ENCODE data around the gene TRIM8.

TRIM8 gene

DNA sequence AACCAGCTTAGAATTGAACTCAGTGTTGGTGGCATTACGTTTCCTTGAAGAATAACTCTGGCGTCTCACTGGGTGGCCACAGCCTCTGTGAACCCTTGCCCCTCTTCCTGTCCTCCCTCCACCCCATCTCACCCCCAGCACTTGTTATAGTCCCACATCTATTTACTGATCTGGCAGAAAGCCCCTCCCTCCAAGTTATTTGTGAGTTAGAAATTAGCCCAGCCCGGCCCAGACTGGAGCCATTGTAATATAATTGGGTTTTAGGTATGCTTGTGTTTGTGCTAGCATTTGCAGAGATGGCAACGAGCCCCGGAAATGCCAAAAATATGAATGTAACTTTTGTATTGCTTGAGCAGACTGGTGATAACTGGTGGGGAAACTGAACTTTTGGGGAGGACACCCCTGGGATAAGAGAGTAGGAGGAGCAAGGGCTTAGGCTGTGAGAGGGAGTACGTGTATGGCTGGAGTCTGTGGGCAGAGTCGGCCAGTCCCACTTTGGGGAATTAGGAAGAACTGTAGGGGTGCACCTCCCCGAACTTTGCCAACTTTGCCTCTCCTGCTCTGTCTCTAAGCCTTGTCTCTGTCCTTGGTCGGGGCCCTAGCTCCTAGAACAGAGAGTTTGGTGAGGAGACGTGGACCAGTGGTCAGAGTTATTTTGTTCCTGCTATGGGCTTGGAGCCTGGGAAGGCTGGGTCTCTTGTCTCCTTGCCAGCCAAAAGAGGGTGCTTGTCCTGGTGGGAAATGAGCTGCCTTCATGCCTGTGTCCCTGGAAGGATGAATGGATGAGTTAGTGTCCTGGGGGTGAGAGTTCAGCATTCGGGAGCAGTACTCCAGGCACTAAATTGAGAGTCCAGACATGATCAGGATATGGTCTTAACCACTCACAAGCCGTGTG, 19.3 kb upstream of the TRIM8 start:
- no peaks in the 10 kb centered on the region for H3K9me3 ChIP-seq (ENCODE audit: control extremely low read depth in 1 of 5, control insufficient read depth in 4 of 5, insufficient read depth in 2 of 5, low read depth in 1 of 5, low read length in 4 of 5)
- peaks cover 0 to 66% (median 18%) of the 10 kb centered on the region in 4 experiments for H3K4me1 ChIP-seq (ENCODE audit: control extremely low read depth in 1 of 4, control insufficient read depth in 4 of 4, insufficient read depth in 4 of 4, low read length in 3 of 4)
- no peak overlapping the region for H3K4me3 ChIP-seq (ENCODE audit: control insufficient read depth in 1 of 7, extremely low read depth in 1 of 7, insufficient read depth in 4 of 7, low read depth in 2 of 7, low read length in 6 of 7)
- POLR2A ChIA-PET, result no interaction called here
- H3K27ac ChIP-seq (ENCODE audit: insufficient read depth in 1 of 2, low read depth in 1 of 2, low read length in 2 of 2, poor library complexity in 1 of 2, severe bottlenecking in 2 of 2), result no peak overlapping the region
- no peaks in the 10 kb centered on the region for H3K27me3 ChIP-seq (replicated peaks in 2 of 5; ENCODE audit: control insufficient read depth in 4 of 5, insufficient read depth in 5 of 5, low read length in 4 of 5)
- 91% methylated on average over 10 of the region's 12 CpGs for WGBS (ENCODE audit: insufficient coverage)
- H3K36me3 ChIP-seq (ENCODE audit: control insufficient read depth in 4 of 4, insufficient read depth in 4 of 4, low read length in 3 of 4), result peaks cover 0 to 18% (median 4%) of the 10 kb centered on the region in 4 experiments
- CTCF ChIA-PET, result interaction anchor here (1.2 to 5.2 kb wide), 5 partner anchors 8 to 46 kb away, joined by 3 to 34 read pairs (median 3); no protein-coding TSS in a partner anchor
- no peak for DNase-seq

DNA sequence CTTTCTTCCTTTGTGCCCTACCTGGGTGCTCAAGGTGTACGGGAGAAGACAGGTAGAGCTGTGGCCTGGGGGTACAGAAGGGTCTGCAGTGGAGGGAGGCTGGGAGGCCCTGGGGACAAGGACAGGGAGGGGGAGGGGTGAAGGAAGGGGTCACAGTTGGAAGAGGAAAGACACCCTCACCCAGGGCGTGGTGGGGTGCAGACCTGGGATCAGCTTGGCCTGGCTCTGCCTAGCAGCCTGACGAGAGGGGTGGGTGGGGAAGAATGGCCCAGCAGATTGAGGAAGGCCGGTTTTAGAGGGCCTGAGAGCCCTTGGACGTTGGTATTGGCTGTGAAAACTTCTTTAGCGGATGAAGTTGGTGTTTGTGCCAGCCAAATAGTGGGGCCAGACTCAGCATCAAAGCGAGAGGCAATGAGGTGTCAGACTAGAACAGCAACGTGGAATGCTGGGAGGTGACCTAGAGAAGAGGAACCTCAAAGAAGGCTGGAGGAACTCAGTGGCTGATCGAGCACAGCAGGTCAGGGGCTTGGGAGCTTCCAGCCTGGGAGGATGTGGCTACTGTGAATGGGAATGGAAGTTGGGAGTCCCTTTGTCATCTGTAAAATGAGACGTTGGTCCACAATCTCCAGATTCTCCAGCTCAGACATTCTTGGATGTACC, 18.1 kb upstream of the TRIM8 start:
- Histone ChIP-seq H3K9me3 (ENCODE audit: control extremely low read depth in 1 of 5, control insufficient read depth in 4 of 5, insufficient read depth in 2 of 5, low read depth in 1 of 5, low read length in 4 of 5) (no peaks in the 10 kb centered on the region), H3K4me3 (ENCODE audit: control insufficient read depth in 1 of 7, extremely low read depth in 1 of 7, insufficient read depth in 4 of 7, low read depth in 2 of 7, low read length in 6 of 7) (no peak overlapping the region), H3K4me1 (ENCODE audit: control extremely low read depth in 1 of 4, control insufficient read depth in 4 of 4, insufficient read depth in 4 of 4, low read length in 3 of 4) (peaks cover 0 to 73% (median 9%) of the 10 kb centered on the region in 4 experiments), H3K36me3 (ENCODE audit: control insufficient read depth in 4 of 4, insufficient read depth in 4 of 4, low read length in 3 of 4) (peaks cover 0 to 26% (median 7%) of the 10 kb centered on the region in 4 experiments), H3K27me3 (replicated peaks in 2 of 5; ENCODE audit: control insufficient read depth in 4 of 5, insufficient read depth in 5 of 5, low read length in 4 of 5) (no peaks in the 10 kb centered on the region), H3K27ac (ENCODE audit: insufficient read depth in 1 of 2, low read depth in 1 of 2, low read length in 2 of 2, poor library complexity in 1 of 2, severe bottlenecking in 2 of 2) (no peak overlapping the region)
- ChIA-PET POLR2A (interaction anchor here (0.6 kb wide), 1 partner anchor 370 kb away, joined by 4 read pairs; no protein-coding TSS in a partner anchor), CTCF (interaction anchor here (0.9 to 5.2 kb wide), 6 partner anchors 8 to 30 kb away, joined by 3 to 34 read pairs (median 3); partner anchors contain the start of gene TRIM8)
- no peak for DNase-seq
- 88% methylated on average over 7 of the region's 10 CpGs for WGBS (ENCODE audit: insufficient coverage)

DNA sequence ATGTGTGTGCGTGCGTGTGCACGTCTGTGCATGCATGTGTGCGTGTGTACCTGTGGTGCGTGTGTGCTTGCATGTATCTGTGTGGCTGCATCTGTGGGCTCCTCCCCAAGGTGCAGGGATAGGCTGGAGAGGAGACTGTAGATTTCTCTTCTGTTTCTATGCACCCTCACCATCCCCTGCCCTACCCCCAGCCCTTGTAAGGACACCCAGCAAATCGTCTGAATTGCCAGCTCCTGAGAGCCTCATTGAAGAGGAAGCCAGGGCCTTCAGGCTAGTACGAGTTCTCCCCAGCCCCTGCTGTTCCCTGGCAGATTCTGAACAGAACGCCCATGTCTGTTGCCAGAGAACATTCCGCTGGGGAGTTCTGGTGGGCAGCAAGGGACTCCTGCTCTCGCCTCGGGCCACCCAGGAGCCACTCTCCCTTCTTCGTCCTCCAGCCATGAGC, 17.0 kb upstream of the TRIM8 start:
- 91% methylated on average over 9 of the region's 12 CpGs for WGBS (ENCODE audit: insufficient coverage)
- POLR2A ChIA-PET, result no interaction called here
- H3K4me1 ChIP-seq (ENCODE audit: control extremely low read depth in 1 of 4, control insufficient read depth in 4 of 4, insufficient read depth in 4 of 4, low read length in 3 of 4), result peaks cover 0 to 74% (median 9%) of the 10 kb centered on the region in 4 experiments

DNA sequence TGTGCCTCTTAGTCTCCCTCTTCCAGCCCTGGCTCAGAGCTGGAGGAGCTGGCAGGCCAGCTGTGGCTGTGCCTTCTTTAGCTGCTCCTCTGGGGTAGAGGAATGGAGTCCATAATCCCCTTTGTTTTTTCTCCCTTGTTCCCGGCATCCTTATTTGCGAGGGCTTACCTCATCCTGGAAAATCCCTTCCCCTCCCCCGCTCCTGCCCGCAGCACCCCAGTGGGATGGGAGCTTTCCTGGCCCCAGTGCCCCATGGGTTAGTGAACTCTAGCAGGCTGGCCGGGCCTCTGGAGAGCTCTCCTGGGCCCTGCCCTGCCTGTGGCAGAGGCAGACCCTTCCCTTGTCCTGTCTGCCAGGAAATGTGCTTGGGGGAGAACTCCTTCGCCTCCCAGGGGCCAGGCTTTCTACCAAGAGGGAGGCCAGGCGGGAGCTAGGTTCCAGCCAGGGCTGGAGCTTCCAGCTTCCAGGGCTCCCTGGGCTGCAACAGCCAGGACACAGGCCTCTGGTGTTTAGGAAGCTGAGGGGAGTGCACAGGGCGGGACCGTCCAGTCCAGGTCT, 16.5 kb upstream of the TRIM8 start:
- Histone ChIP-seq H3K4me1 (ENCODE audit: control extremely low read depth in 1 of 4, control insufficient read depth in 4 of 4, insufficient read depth in 4 of 4, low read length in 3 of 4) (peaks cover 2 to 79% (median 14%) of the 10 kb centered on the region in 4 experiments), H3K36me3 (ENCODE audit: control insufficient read depth in 4 of 4, insufficient read depth in 4 of 4, low read length in 3 of 4) (peaks cover 0 to 32% (median 11%) of the 10 kb centered on the region in 4 experiments), H3K4me3 (ENCODE audit: control insufficient read depth in 1 of 7, extremely low read depth in 1 of 7, insufficient read depth in 4 of 7, low read depth in 2 of 7, low read length in 6 of 7) (no peak overlapping the region), H3K27ac (ENCODE audit: insufficient read depth in 1 of 2, low read depth in 1 of 2, low read length in 2 of 2, poor library complexity in 1 of 2, severe bottlenecking in 2 of 2) (no peak overlapping the region), H3K9me3 (ENCODE audit: control extremely low read depth in 1 of 5, control insufficient read depth in 4 of 5, insufficient read depth in 2 of 5, low read depth in 1 of 5, low read length in 4 of 5) (no peaks in the 10 kb centered on the region), H3K27me3 (replicated peaks in 2 of 5; ENCODE audit: control insufficient read depth in 4 of 5, insufficient read depth in 5 of 5, low read length in 4 of 5) (no peaks in the 10 kb centered on the region)
- CTCF ChIA-PET, result interaction anchor here (0.7 to 5.2 kb wide), 8 partner anchors 9 to 122 kb away, joined by 3 to 34 read pairs (median 4); partner anchors contain the start of gene TRIM8
- POLR2A ChIA-PET, result no interaction called here
- 100% methylated on average over 7 of the region's 9 CpGs for WGBS (ENCODE audit: insufficient coverage)
- DNase-seq, result no peak

More for the DNA sequence above, 17.0 kb upstream of the TRIM8 start:
- DNase-seq, result no peak
- Histone ChIP-seq H3K4me3 (ENCODE audit: control insufficient read depth in 1 of 7, extremely low read depth in 1 of 7, insufficient read depth in 4 of 7, low read depth in 2 of 7, low read length in 6 of 7) (no peak overlapping the region), H3K27ac (ENCODE audit: insufficient read depth in 1 of 2, low read depth in 1 of 2, low read length in 2 of 2, poor library complexity in 1 of 2, severe bottlenecking in 2 of 2) (no peak overlapping the region), H3K9me3 (ENCODE audit: control extremely low read depth in 1 of 5, control insufficient read depth in 4 of 5, insufficient read depth in 2 of 5, low read depth in 1 of 5, low read length in 4 of 5) (no peaks in the 10 kb centered on the region), H3K36me3 (ENCODE audit: control insufficient read depth in 4 of 4, insufficient read depth in 4 of 4, low read length in 3 of 4) (peaks cover 0 to 32% (median 11%) of the 10 kb centered on the region in 4 experiments), H3K27me3 (replicated peaks in 2 of 5; ENCODE audit: control insufficient read depth in 4 of 5, insufficient read depth in 5 of 5, low read length in 4 of 5) (no peaks in the 10 kb centered on the region)
- CTCF ChIA-PET, result interaction anchor here (0.9 to 5.2 kb wide), 6 partner anchors 9 to 32 kb away, joined by 3 to 34 read pairs (median 4); partner anchors contain the start of gene TRIM8

DNA sequence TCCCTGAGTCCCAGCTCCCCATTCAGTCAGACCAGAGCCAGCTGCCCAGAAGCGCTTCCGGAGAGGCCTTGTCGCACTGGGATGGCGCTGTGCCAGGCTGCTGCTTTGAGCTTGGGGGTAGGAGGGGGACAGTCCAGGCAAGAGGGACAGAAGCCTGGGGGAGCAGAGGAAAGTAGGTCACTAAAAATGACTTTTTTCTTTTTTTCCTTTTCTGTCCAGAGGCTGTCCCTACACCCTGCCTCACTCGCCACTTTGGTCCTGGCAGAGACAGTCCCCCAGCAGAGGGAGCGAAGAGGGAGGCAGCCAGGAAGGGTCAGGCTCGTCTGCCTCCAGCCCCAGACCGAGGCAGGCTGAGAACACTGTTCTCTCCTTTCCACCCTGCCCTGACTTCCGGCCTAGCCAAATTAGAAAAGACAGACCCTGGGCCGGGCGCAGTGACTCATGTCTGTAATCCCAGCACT, 15.8 kb upstream of the TRIM8 start:
- Histone ChIP-seq H3K4me3 (ENCODE audit: control insufficient read depth in 1 of 7, extremely low read depth in 1 of 7, insufficient read depth in 4 of 7, low read depth in 2 of 7, low read length in 6 of 7) (no peak overlapping the region), H3K27me3 (replicated peaks in 2 of 5; ENCODE audit: control insufficient read depth in 4 of 5, insufficient read depth in 5 of 5, low read length in 4 of 5) (no peaks in the 10 kb centered on the region), H3K27ac (ENCODE audit: insufficient read depth in 1 of 2, low read depth in 1 of 2, low read length in 2 of 2, poor library complexity in 1 of 2, severe bottlenecking in 2 of 2) (no peak overlapping the region), H3K4me1 (ENCODE audit: control extremely low read depth in 1 of 4, control insufficient read depth in 4 of 4, insufficient read depth in 4 of 4, low read length in 3 of 4) (peaks cover 6 to 81% (median 21%) of the 10 kb centered on the region in 4 experiments), H3K9me3 (ENCODE audit: control extremely low read depth in 1 of 5, control insufficient read depth in 4 of 5, insufficient read depth in 2 of 5, low read depth in 1 of 5, low read length in 4 of 5) (no peaks in the 10 kb centered on the region), H3K36me3 (ENCODE audit: control insufficient read depth in 4 of 4, insufficient read depth in 4 of 4, low read length in 3 of 4) (peaks cover 0 to 32% (median 11%) of the 10 kb centered on the region in 4 experiments)
- ChIA-PET CTCF (interaction anchor here (0.7 to 5.7 kb wide), 7 partner anchors 9 to 123 kb away, joined by 3 to 56 read pairs (median 4); no protein-coding TSS in a partner anchor), POLR2A (no interaction called here)
- WGBS (ENCODE audit: insufficient coverage), result 89% methylated on average over 10 of the region's 11 CpGs
- DNase-seq, result no peak

DNA sequence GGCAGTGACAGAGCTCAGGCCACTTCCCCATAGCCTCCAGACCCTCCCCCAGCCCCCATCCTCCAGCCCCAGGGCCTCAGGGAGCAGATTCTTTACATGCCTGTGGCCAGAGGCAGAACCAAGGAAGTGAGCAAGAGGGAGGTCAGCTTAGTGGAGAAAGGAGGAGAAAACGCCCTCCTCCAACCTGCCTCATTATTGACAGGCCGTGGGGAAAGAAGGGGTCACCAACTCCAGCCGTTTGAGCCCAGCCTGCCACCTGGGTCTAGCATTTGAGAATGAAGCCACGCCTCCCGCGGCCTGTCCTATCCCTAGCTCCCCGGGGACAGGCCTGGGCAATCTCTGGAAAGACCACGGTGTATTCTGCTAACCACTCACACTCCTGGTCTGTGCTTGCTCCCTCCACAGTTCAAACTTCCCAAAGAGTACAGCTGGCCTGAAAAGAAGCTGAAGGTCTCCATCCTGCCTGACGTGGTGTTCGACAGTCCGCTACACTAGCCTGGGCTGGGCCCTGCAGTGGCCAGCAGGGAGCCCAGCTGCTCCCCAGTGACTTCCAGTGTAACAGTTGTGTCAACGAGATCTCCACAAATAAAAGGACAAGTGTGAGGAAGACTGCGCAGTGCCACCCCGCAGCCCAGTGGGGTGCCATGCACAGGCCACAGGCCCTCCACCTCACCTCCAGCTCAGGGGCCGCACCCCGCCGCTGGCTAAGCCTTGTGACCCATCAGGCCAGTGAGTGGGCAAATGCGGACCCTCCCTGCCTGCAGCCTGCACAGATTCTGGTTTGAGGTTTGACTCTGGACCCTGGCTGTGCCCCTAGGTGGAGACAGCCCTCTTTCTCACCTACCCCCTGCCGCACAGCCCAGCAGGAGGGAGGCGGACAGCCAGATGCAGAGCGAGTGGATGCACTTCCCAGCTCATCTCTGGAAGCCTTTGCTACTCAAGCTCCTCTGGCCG, 14.3 kb upstream of the TRIM8 start:
- DNase-seq, result no peak

More for the DNA sequence above, 14.3 kb upstream of the TRIM8 start:
- Histone ChIP-seq H3K4me3 (ENCODE audit: control insufficient read depth in 1 of 7, extremely low read depth in 1 of 7, insufficient read depth in 4 of 7, low read depth in 2 of 7, low read length in 6 of 7) (no peak overlapping the region), H3K4me1 (ENCODE audit: control extremely low read depth in 1 of 4, control insufficient read depth in 4 of 4, insufficient read depth in 4 of 4, low read length in 3 of 4) (peaks cover 7 to 96% (median 35%) of the 10 kb centered on the region in 4 experiments), H3K27me3 (replicated peaks in 2 of 5; ENCODE audit: control insufficient read depth in 4 of 5, insufficient read depth in 5 of 5, low read length in 4 of 5) (no peaks in the 10 kb centered on the region), H3K36me3 (ENCODE audit: control insufficient read depth in 4 of 4, insufficient read depth in 4 of 4, low read length in 3 of 4) (peaks cover 0 to 32% (median 11%) of the 10 kb centered on the region in 4 experiments), H3K9me3 (ENCODE audit: control extremely low read depth in 1 of 5, control insufficient read depth in 4 of 5, insufficient read depth in 2 of 5, low read depth in 1 of 5, low read length in 4 of 5) (no peaks in the 10 kb centered on the region), H3K27ac (ENCODE audit: insufficient read depth in 1 of 2, low read depth in 1 of 2, low read length in 2 of 2, poor library complexity in 1 of 2, severe bottlenecking in 2 of 2) (no peak overlapping the region)
- WGBS (ENCODE audit: insufficient coverage), result 94% methylated on average over 15 of the region's 22 CpGs
- ChIA-PET POLR2A (no interaction called here), CTCF (interaction anchor here (0.6 to 5.7 kb wide), 7 partner anchors 9 to 40 kb away, joined by 3 to 56 read pairs (median 3); no protein-coding TSS in a partner anchor)

Data from common myeloid progenitor, CD34-positive (primary cell).